Measurements from ENCODE around the gene GOSR2. TPM values are rescaled to one million over a fixed set of nuclear protein-coding genes. Genes with fewer than 3 reads are reported as not detected.

Gene GOSR2
- total RNA-seq, 4 donors from 2014 or later = 20.3 to 37.8 (median 24.7) TPM

GRCh38 chr17:46931596-46931995 is 8.6 kb downstream of the GOSR2 start:
- no peaks in the 10 kb centered on the region for H3K9me3 ChIP-seq
- no peak overlapping the region for H3K4me3 ChIP-seq
- H3K27me3 ChIP-seq = no peaks in the 10 kb centered on the region
- no peak for DNase-seq
- peaks cover 26 to 76% (median 37%) of the 10 kb centered on the region in 3 donors for H3K36me3 ChIP-seq
- intact Hi-C loops (cut with DNase I) = no loop called here
- TF ChIP-seq POLR2A (IDR thresholded peaks at IDR 0.05) (no peak), CTCF (IDR thresholded peaks at IDR 0.05) (no peak)
- H3K27ac ChIP-seq = no peak overlapping the region
- H3K4me1 ChIP-seq = peaks cover 0 to 25% (median 0%) of the 10 kb centered on the region in 3 donors
- 86 to 92% methylated on average over 4 of the region's 4 CpGs for WGBS, 2 donors

- no peak for TF ChIP-seq CTCF (IDR thresholded peaks at IDR 0.05)
- no peak for TF ChIP-seq POLR2A (IDR thresholded peaks at IDR 0.05)
- Histone ChIP-seq H3K9me3 (no peaks in the 10 kb centered on the region), H3K4me3 (no peak overlapping the region), H3K36me3 (peaks cover 22 to 100% (median 48%) of the 10 kb centered on the region in 3 donors), H3K27me3 (no peaks in the 10 kb centered on the region), H3K27ac (peak overlapping the region in 1 of 4 donors; percentile 17), H3K4me1 (no peaks in the 10 kb centered on the region)
- DNase-seq = no peak
- intact Hi-C loops (cut with DNase I) = no loop called here
- WGBS, 2 donors = 72 to 86% methylated on average over 3 to 5 of the region's 7 CpGs
Measured at GRCh38 chr17:46935658-46936266, 12.8 kb downstream of the GOSR2 start.

GRCh38 chr17:46940692-46941404 is 17.9 kb downstream of the GOSR2 start:
- H3K27ac ChIP-seq = no peak overlapping the region
- WGBS, 2 donors = 35 to 62% methylated on average over 4 to 6 of the region's 7 CpGs
- peaks cover 5 to 62% (median 21%) of the 10 kb centered on the region in 3 donors for H3K36me3 ChIP-seq
- H3K4me3 ChIP-seq = no peak overlapping the region
- H3K27me3 ChIP-seq = no peaks in the 10 kb centered on the region
- intact Hi-C loops (cut with DNase I) = loop anchor here (10.0 kb wide), 1 partner anchor 64 kb away; no protein-coding TSS in a partner anchor
- peak; percentile 17 for DNase-seq
- H3K4me1 ChIP-seq = peaks cover 14 to 35% (median 16%) of the 10 kb centered on the region in 3 donors
- TF ChIP-seq POLR2A (IDR thresholded peaks at IDR 0.05) (no peak), CTCF (IDR thresholded peaks at IDR 0.05) (peak; percentile 65 to 79 (median 71))
- no peaks in the 10 kb centered on the region for H3K9me3 ChIP-seq

- Histone ChIP-seq H3K9me3 (no peaks in the 10 kb centered on the region), H3K4me1 (peaks cover 14 to 46% (median 16%) of the 10 kb centered on the region in 3 donors), H3K36me3 (peaks cover 0 to 44% (median 14%) of the 10 kb centered on the region in 3 donors), H3K27ac (no peak overlapping the region), H3K27me3 (no peaks in the 10 kb centered on the region), H3K4me3 (no peak overlapping the region)
- intact Hi-C loops (cut with DNase I) = loop anchor here (10.0 kb wide), 1 partner anchor 62 kb away; no protein-coding TSS in a partner anchor
- WGBS, 2 donors = 42 to 87% methylated on average over 2 to 3 of the region's 10 CpGs
- TF ChIP-seq POLR2A (IDR thresholded peaks at IDR 0.05) (no peak), CTCF (IDR thresholded peaks at IDR 0.05) (peak; percentile 37 to 81 (median 72))
- no peak for DNase-seq
Measured at GRCh38 chr17:46942441-46943217, 19.7 kb downstream of the GOSR2 start.

Measured in esophagus squamous epithelium (tissue), 5 donors.